ENCODE data around the gene GNG8.
A peak's percentile ranks its signal among the peaks of the same experiment; 100 is the strongest.

GNG8 gene

GRCh38 chr19:46635920-46636761, at the start of gene GNG8:
GNG8 (minus strand) TSS chr19:46636202; CDS start chr19:46634682, 1,520 bp downstream.
- DNase-seq: no peak

GRCh38 chr19:46685189-46685588, 49.2 kb upstream of the GNG8 start:
- no peak for DNase-seq

- no peak for DNase-seq
These were observed 42.2 kb upstream of the GNG8 start for GRCh38 chr19:46678110-46678732.

DNA sequence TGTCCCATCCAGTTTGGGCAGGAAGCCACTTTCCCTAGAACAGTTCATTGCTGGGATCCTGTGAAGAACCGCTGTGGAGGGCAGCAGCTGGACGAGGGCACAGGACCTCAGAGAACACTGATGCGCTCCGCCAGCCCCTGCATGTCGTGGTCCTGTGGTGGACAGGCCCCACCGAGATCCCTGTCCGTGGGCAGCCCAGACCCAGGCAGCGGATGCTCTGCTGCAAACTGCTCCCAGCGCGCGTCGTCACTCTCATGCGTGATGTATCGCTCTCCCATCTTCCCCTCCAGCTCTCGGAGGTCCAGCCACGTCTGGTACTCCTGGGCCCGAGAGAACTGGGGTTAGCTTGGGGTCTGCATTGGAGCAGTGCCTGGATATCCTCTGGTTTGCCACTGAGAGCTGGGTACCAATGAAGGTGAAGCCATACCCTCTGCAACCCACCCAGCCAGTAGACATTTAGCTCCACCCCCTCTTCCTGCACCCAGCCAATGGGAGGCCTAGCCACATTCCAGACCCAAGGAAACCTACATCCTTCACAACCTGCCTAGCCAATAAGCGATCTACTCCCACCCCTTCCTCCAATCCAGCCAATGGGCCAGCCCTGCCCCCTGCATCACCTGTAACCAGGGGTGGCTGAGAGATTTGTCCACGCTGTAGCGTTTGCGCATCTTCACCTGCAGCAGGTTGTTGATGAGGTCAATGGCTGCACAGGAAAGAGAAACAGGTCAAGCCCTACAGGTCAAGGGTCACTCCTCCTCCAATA, 38.6 kb upstream of the GNG8 start:
- DNase-seq: no peak

DNA sequence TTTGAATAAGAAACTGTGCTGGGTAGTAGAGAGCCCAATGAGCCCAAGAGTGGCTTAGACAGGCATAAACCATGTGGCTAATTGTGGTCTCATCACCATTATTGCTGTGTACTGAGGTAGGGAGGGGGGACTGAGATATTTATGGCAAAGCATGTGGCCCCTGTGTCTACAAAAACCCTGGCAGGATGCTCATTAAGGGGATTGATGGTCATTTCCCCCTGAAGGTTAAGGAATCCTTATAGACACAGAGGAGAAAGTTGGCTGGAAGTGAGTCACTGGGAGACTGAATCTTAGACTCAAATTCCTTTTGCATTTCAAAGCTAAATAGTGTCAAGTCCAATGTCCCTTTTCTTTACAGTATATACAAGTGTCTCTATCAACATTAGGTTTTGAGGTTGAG, 34.8 kb upstream of the GNG8 start:
- DNase-seq: no peak

- DNase-seq: no peak
These were observed 32.7 kb upstream of the GNG8 start for GRCh38 chr19:46668662-46669061.

- no peak for DNase-seq
These were observed 29.1 kb upstream of the GNG8 start for GRCh38 chr19:46665072-46665471.

DNA sequence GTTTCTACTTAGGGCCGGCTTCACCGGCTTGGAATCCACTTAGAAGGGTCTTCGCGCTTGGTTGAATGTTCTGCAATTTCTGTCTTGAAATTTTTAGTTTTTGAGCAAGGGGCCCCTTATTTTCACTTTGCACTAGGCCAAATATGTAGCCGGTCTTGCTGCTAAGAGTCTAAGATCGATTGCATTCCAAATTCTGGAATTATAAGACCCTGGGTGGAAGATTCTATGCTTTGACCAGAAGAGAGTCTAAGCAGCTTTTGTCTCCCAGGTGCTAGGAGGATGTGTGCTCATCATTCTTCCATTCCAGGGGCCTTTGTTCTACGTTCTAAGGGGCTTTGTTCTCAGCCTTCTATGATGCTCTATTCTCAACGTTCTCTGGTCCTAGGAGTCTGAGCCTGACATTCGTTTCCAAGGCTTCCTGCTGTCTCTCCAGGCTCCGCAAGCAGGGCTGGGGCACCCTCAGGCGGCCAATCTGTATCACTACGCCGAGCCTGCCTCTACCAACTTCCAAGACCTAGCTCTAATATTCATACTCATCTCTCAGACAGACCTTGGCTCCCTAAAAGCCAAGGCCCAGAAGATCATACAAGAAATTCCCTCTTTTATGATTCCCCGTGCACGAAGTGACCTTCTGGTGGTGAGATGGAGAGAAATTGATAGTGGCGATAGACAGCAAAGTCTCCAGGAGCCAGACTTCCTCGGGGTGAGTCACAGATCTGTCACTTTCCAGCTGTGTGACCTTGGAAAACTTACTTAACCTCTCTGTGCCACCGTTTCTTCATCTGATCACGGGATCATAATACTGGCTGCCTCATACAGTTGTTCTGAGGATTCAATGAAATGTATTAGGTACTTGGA, 26.0 kb upstream of the GNG8 start:
- DNase-seq: no peak

GRCh38 chr19:46661020-46661731, 25.2 kb upstream of the GNG8 start, which contains the start of gene DACT3:
DACT3 (minus strand) TSS chr19:46661182; CDS start chr19:46661064, 118 bp downstream.
- DNase-seq: peak; percentile 95

GRCh38 chr19:46660551-46661019, 24.6 kb upstream of the GNG8 start:
- no peak for DNase-seq

DNA sequence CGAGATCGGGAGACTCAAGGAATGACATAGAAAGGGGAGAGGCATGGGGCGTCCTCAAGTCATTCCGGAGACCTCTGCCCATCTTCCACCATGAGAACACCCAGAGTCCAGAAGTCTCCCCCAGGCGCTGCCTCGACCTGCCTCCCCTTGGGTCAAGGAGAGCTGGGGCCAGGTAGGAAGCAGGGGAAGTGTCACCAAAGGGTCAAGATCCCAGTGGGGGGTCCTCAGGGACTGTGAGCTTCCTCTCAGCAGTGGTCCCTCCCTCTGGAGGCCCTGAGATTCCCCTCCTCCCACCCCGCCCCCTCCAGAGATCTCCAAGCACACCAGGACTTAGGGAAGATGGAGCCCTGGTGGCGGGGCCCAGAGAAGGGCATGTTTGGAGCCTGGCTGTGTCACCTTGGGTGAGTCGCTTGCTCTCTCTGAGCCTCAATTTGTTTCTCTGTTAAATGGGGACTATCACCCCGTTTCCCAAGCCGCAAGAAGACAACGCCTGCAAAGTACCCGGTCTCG, 24.1 kb upstream of the GNG8 start:
- no peak for DNase-seq

- DNase-seq: no peak
These were observed 23.4 kb upstream of the GNG8 start for GRCh38 chr19:46659151-46660007.

GRCh38 chr19:46656541-46656940, 20.5 kb upstream of the GNG8 start:
- no peak for DNase-seq

DNA sequence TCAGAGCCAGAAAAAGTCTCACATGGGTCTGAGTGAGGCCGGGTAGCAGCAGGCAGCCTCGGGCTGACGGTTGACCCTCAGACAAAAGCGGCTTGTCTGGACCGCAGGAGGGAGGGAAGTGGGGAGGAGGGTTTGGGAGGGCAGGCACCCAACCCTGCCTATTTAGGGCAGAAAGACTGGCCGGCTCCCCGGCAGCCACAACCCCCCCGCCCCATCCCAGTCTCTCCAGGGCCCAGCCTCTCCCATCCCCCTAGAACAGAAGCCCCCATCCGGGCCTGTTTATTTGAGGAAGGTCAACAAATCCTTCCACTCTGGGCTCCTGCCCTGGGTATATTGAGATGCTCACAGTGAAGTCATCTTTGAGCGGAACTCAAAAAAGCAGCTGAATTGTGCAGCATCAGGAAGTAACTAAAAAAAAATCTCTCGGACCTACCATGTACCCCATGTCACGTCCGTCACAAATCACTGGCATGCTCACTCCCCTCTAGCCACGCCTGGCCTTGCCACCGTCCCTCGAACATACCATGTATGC, 18.7 kb upstream of the GNG8 start:
- DNase-seq: no peak

DNA sequence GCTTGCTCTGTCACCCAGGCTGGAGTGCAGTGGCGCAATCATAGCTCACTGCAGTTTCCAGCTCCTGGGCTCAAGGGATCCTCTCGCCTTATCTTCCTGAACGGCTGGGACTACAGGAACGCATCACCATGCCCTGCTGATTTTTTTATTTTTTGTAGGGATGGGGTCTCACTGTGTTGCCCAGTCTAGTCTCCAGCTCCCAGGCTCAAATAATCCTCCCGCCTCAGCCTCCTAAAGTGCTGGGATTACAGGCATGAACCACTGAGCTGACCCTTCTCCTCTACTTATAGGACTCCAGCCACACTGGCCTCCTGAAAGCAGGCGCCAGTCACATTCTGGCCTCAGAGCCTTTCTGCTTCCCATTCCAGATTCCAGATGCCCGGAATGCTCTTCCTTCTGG, 14.4 kb upstream of the GNG8 start:
- DNase-seq: no peak

- DNase-seq: no peak
These were observed 13.3 kb upstream of the GNG8 start for GRCh38 chr19:46648961-46649960.

GRCh38 chr19:46648060-46648960, 12.3 kb upstream of the GNG8 start:
- no peak for DNase-seq

DNA sequence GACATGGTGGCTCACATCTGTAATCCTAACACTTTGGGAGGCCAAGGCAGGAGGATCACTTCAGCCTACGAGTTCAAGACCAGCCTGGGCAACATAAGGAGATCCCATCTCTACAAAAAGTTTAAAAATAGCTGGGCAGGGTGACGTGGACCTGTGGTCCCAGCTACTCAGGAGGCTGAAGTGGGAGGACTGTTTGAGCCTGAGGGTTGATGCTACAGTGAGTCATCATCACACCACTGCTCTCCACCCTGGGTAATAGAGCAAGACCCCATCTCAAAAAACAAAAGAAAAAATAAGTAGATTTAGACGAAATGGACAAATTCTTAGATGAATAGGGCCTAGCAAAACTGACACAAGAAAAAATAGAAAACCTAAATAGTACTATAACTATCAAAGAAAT, 10.4 kb upstream of the GNG8 start:
- no peak for DNase-seq

Data from cortex of kidney (tissue), 1 donor.